OCI-LY7 (cell line): ENCODE measurements around the gene RTL10. TPM values are rescaled to one million over a fixed set of nuclear protein-coding genes. Genes with fewer than 3 reads are reported as not detected.
A peak's percentile ranks its signal among the peaks of the same experiment; 100 is the strongest.

Experiments
- Bru-seq: library from RNA; stranded (reverse); fragments of 400-500 nt; gene quantifications from one replicate; lab custom pipeline; 2021; lab: Mats Ljungman, UMichigan
- BruChase-seq, 2 experiments: library from RNA; stranded (reverse); fragments of 400-500 nt; gene quantifications; one replicate each; lab custom pipeline; 2021; lab: Mats Ljungman, UMichigan
- BruUV-seq: library from RNA; stranded (reverse); fragments of 400-500 nt; replicated peaks from 2 replicates; lab custom pipeline; 2021; lab: Mats Ljungman, UMichigan
- CTCF ChIA-PET: fragments of 300-600 bp; sonication (Branson Sonifier 250); formaldehyde crosslinking; loops from one replicate; lab custom pipeline; 2022; ENCODE audit warnings: antibody characterized with exemption; ENCODE audit not compliant: unreplicated experiment; lab: Charles Lee
- POLR2A ChIA-PET: fragments of 300-600 bp; sonication (Branson Sonifier 250); formaldehyde crosslinking; loops from one replicate; lab custom pipeline; 2022; ENCODE audit warnings: antibody characterized with exemption; lab: Charles Lee
- DNase-seq: peaks from one replicate; pipeline ENCODE4 v3.0.0-alpha.2; 2015; ENCODE audit warnings: low spot score
- H2AFZ ChIP-seq: fragments of 200-600 bp; sonication (generic), shearing (Covaris generic); 2 replicates; pipeline ENCODE4 v1.6.1; 2014; ENCODE audit warnings: mild to moderate bottlenecking, antibody characterized with exemption, low read length, moderate library complexity
- H3K27ac ChIP-seq: fragments of 200-600 bp; sonication (generic); 2 replicates; pipeline ENCODE4 v1.5.1; 2014; ENCODE audit warnings: mixed run types, low read depth, mild to moderate bottlenecking, moderate library complexity, low read length, inconsistent platforms; ENCODE audit not compliant: poor library complexity, severe bottlenecking
- H3K36me3 ChIP-seq: fragments of 200-600 bp; sonication (generic); 2 replicates; pipeline ENCODE4 v1.6.1; 2014; ENCODE audit warnings: mild to moderate bottlenecking, antibody characterized with exemption, low read length, moderate library complexity, mixed read lengths; ENCODE audit not compliant: insufficient read depth
- H3K4me1 ChIP-seq: fragments of 200-600 bp; sonication (generic); 2 replicates; pipeline ENCODE4 v1.5.1; 2014; ENCODE audit warnings: mild to moderate bottlenecking, low read length; ENCODE audit not compliant: insufficient read depth, poor library complexity, severe bottlenecking
- H3K4me2 ChIP-seq: fragments of 200-600 bp; sonication (generic); 2 replicates; pipeline ENCODE4 v1.6.1; 2014; ENCODE audit warnings: mild to moderate bottlenecking, low read length
- H3K4me3 ChIP-seq: fragments of 200-600 bp; sonication (generic); 2 replicates; pipeline ENCODE4 v1.5.1; 2014; ENCODE audit warnings: mild to moderate bottlenecking, low read depth, low read length; ENCODE audit not compliant: poor library complexity, severe bottlenecking
- H3K79me2 ChIP-seq: fragments of 200-600 bp; sonication (generic); 2 replicates; pipeline ENCODE4 v1.6.1; 2016; ENCODE audit warnings: low read depth, mild to moderate bottlenecking, low read length, moderate library complexity, mixed read lengths; ENCODE audit not compliant: insufficient read depth
- H3K9me2 ChIP-seq: fragments of 200-600 bp; sonication (generic); 2 replicates; pipeline ENCODE4 v1.6.1; 2016; ENCODE audit warnings: mild to moderate bottlenecking, low read length, mixed read lengths; ENCODE audit not compliant: insufficient read depth
- H3K9me3 ChIP-seq: fragments of 200-600 bp; sonication (generic); 2 replicates; pipeline ENCODE4 v1.6.1; 2014; ENCODE audit warnings: mild to moderate bottlenecking, mixed run types, low read length, mixed read lengths
- H4K20me1 ChIP-seq: fragments of 200-600 bp; sonication (generic); 2 replicates; pipeline ENCODE4 v1.6.1; 2014; ENCODE audit warnings: mild to moderate bottlenecking, antibody characterized with exemption, low read length, moderate library complexity, mixed read lengths; ENCODE audit not compliant: insufficient read depth
- CTCF ChIP-seq: fragments of 200-600 bp; sonication (generic); conservative IDR thresholded peaks from 2 replicates; pipeline ENCODE4 v1.5.1; 2014; ENCODE audit warnings: mild to moderate bottlenecking, antibody characterized with exemption, low read length, moderate library complexity, mixed read lengths
- EZH2phosphoT487 ChIP-seq: fragments of 200-600 bp; sonication (generic); IDR thresholded peaks from 2 replicates; pipeline ENCODE4 v1.6.1; 2018; ENCODE audit warnings: low read depth, borderline replicate concordance, mild to moderate bottlenecking, mixed run types, antibody characterized with exemption, low read length, moderate library complexity, mixed read lengths
- intact Hi-C: fragments of 100-400 bp; cut with micrococcal nuclease; formaldehyde crosslinking; loops from one replicate; pipeline ENCODE4 v1.10.0; 2022; ENCODE audit not compliant: unreplicated experiment
- long read RNA-seq: library from polyadenylated mRNA; stranded (forward); transcript quantifications from one replicate; pipeline ENCODE4 v2.0.0, GENCODE V29; 2022
- total RNA-seq, 2 experiments: library from RNA; depleted of rRNA in 1 of 2; stranded (reverse); fragments of >200 nt in 1 of 2; shearing (Covaris generic) in 1 of 2; gene quantifications; 2 replicates each; pipeline ENCODE4 v1.2.3, GENCODE V29; 2014 to 2022

The RTL10 gene
- total RNA-seq (2014; rRNA removed; shearing (Covaris generic)) (25.5 and 28.2 TPM in 2 replicates), total RNA-seq (2022) (26.1 and 26.2 TPM in 2 replicates), Bru-seq, nascent RNA (percentile 79 among the genes with signal in this experiment), BruChase-seq, experiment 1, labeled RNA remaining after a 6-hour chase (percentile 95 among the genes with signal in this experiment), BruChase-seq, experiment 2, labeled RNA remaining after a 2-hour chase (percentile 97 among the genes with signal in this experiment)
- long read RNA-seq, full-length matches to known transcripts = 18 of 24 reads
- long read RNA-seq, partial matches to known transcripts = 0 of 24 reads
- long read RNA-seq, other reads (novel, unspliced or antisense) = 6 of 24 reads

- ChIA-PET CTCF (interaction anchor here (1.5 kb wide), 1 partner anchor 32 kb away, joined by 3 read pairs; no protein-coding TSS in a partner anchor), POLR2A (interaction anchor here (1.0 to 2.2 kb wide), 9 partner anchors 11 to 94 kb away, joined by 3 to 20 read pairs (median 4); no protein-coding TSS in a partner anchor)
- Histone ChIP-seq H3K4me1 (peaks cover 37% of the 10 kb centered on the region), H3K4me3 (peak within 1 kb of the TSS; percentile 91), H3K36me3 (peaks cover 52% of the 10 kb centered on the region), H3K27ac (peak within 1 kb of the TSS; percentile 84), H3K9me3 (no peaks in the 10 kb centered on the region; the same call in 1 of the 2 replicates), H3K9me2 (no peaks in the 10 kb centered on the region), H4K20me1 (0 out of 2 replicates have a peak, but pooled peaks cover 9% of the 10 kb centered on the region), H3K4me2 (peak within 1 kb of the TSS; percentile 100), H3K79me2 (peaks cover 53% of the 10 kb centered on the region), H2AFZ (no peak within 1 kb of the TSS)
- TF ChIP-seq EZH2phosphoT487 (no peak), CTCF (0 out of 2 replicates have a peak, but pooled peaks have one; percentile 20)
- DNase-seq = peak; percentile 98
- intact Hi-C loops = loop anchor here (1.0 to 2.0 kb wide), 2 partner anchors 36 to 82 kb away; no protein-coding TSS in a partner anchor
- no TSS peak for BruUV-seq
These were observed at the start of gene RTL10, which contains the start of gene GNB1L for GRCh38 chr22:19854778-19855503. RTL10 (minus strand) TSS chr22:19854874; CDS start chr22:19852261, 2,613 bp downstream. GNB1L (minus strand) TSS chr22:19854874; CDS start chr22:19821355, 33,519 bp downstream.

GRCh38 chr22:19904174-19904856 is 49.6 kb upstream of the RTL10 start:
- H3K4me1 ChIP-seq = peaks cover 10% of the 10 kb centered on the region
- no peaks in the 10 kb centered on the region for H4K20me1 ChIP-seq
- intact Hi-C loops = no loop called here
- H3K4me2 ChIP-seq = no peak overlapping the region
- no peak overlapping the region for H3K27ac ChIP-seq
- no peaks in the 10 kb centered on the region for H3K9me3 ChIP-seq
- TF ChIP-seq EZH2phosphoT487 (no peak), CTCF (no peak)
- CTCF ChIA-PET = no interaction called here
- H2AFZ ChIP-seq = no peak overlapping the region
- POLR2A ChIA-PET = no interaction called here
- H3K36me3 ChIP-seq = no peaks in the 10 kb centered on the region
- DNase-seq = no peak
- H3K4me3 ChIP-seq = no peak overlapping the region
- no TSS peak for BruUV-seq
- H3K79me2 ChIP-seq = no peaks in the 10 kb centered on the region
- H3K9me2 ChIP-seq = no peaks in the 10 kb centered on the region
